ENCODE measurements around the gene RHBG.

RHBG gene

DNA sequence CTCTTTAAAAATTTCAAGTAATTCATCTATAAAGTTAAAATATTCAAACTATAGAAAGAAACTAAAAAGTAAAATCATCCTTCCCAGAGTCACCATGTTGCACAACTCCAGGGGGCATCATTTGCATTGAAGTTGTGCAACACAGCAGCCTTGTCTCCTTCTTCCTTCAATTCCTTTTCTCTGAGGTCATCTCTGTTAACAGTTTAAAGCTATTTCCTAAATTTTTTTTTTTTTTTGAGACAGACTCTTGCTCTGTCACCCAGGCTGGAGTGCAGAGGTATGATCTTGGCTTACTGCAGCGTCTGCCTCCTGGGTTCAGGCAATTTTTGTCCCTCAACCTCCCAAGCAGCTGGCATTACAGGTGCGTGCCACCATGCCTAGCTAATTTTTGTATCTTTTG is 7.1 kb downstream of the RHBG start:
- TF ChIP-seq CEBPB (IDR thresholded peaks at IDR 0.05), result peak; percentile 75
- TF ChIP-seq TCF12 (IDR thresholded peaks at IDR 0.05; ENCODE audit: low read depth), result no peak

DNA sequence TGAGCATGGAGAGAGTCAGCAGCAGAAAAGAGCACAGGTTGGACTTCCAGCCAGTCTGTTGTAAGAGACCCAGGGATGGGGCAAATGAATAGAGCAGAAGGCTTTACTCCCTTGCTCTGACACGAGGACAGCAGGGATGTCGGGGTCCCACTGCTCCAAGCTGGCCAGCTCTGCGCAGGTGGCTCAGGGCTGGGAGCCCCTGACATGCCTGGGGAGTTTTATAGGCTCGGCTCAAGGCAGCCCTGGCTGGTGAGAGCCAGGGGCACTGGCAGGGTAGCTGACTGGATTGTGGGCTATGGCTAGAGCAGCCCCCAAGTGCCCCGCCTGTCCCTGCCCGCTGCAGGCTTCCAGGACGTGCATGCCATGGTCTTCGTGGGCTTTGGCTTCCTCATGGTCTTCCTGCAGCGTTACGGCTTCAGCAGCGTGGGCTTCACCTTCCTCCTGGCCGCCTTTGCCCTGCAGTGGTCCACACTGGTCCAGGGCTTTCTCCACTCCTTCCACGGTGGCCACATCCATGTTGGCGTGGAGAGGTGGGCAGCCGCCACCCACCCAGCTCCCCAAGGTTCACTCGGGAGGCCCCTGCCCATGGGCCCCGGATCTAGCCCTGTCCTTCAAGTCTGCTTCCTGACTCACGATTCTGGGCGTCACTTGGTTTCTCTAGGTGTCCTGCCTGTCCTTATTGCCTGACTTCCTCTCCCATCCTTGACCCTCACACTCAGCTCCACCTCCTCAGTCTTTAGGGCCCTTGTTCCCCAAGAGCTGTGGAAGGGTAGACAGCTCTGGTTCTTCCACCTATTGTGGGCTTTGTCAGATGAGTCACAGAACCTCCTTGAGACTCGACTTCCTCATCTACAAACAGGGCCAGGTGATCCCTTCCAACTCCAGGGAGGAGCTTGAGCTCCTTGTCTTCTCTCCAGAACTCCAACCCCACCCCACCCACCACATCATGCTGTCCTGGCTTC is 8.2 kb downstream of the RHBG start:
- TF ChIP-seq, protein P1, sequence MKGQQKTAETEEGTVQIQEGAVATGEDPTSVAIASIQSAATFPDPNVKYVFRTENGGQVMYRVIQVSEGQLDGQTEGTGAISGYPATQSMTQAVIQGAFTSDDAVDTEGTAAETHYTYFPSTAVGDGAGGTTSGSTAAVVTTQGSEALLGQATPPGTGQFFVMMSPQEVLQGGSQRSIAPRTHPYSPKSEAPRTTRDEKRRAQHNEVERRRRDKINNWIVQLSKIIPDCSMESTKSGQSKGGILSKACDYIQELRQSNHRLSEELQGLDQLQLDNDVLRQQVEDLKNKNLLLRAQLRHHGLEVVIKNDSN (IDR thresholded peaks at IDR 0.05), result no peak

- TF ChIP-seq EGR1 (IDR thresholded peaks at IDR 0.05), result no peak
- no peak for TF ChIP-seq RAD21 (IDR thresholded peaks at IDR 0.05; ENCODE audit: low read depth)
- TF ChIP-seq CREB1 (IDR thresholded peaks at IDR 0.05; ENCODE audit: low read depth), result no peak
- TF ChIP-seq, protein P2, sequence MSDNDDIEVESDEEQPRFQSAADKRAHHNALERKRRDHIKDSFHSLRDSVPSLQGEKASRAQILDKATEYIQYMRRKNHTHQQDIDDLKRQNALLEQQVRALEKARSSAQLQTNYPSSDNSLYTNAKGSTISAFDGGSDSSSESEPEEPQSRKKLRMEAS (IDR thresholded peaks at IDR 0.05), result no peak
- TF ChIP-seq NFIC (IDR thresholded peaks at IDR 0.05), result no peak
- no peak for TF ChIP-seq TCF12 (IDR thresholded peaks at IDR 0.05; ENCODE audit: low read depth)
- TF ChIP-seq YY1 (IDR thresholded peaks at IDR 0.05; ENCODE audit: low read depth), result no peak
- TF ChIP-seq CEBPB (IDR thresholded peaks at IDR 0.05), result no peak
- no peak for TF ChIP-seq TEAD4 (IDR thresholded peaks at IDR 0.05)
- TF ChIP-seq ZBTB7A (IDR thresholded peaks at IDR 0.05; ENCODE audit: low read depth), result no peak
- TF ChIP-seq, protein P1 (IDR thresholded peaks at IDR 0.05), result no peak
- TF ChIP-seq EP300 (IDR thresholded peaks at IDR 0.05; ENCODE audit: borderline replicate concordance), result no peak
- TF ChIP-seq TAF1 (IDR thresholded peaks at IDR 0.05; ENCODE audit: low read depth), result no peak
- no peak for TF ChIP-seq FOXM1 (IDR thresholded peaks at IDR 0.05; ENCODE audit: borderline replicate concordance, low read depth)
These were observed 9.5 kb downstream of the RHBG start for GRCh38 chr1:156378557-156378956.

DNA sequence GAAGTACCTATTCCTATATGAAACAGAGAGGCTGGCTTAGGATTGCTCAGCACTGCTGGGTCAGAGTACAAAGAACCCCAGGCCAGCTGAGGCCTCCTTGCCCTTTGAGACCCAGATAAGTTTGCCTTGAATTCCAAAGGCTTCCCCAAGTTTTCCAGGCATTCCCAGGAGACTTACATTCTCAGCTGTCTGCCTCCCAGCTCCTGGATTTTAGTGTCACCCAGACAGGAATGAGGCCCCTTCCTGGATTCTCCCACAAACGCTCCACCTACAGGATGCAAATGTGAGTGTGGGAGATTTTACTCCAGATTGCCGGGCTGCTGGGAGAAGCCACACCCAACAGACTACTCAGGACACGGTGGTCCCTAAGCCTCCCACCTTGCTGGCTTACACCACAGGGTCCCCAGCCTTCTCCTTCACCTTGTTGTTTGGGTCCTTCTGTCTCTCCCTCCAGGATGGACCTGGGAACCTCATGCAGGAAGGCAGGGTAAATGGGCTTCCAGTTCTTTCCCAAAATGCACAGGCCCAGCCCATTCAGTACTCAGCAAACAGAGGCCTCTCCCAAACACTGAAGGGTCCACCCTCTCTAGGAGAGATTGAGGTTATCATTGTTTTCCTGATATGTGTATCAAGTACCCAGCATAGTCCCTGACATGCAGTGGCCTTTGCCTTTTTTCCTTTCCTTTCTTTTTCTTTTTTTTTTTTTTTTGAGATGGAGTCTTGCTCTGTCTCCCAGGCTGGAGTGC is 10.6 kb downstream of the RHBG start:
- TF ChIP-seq, protein P3, sequence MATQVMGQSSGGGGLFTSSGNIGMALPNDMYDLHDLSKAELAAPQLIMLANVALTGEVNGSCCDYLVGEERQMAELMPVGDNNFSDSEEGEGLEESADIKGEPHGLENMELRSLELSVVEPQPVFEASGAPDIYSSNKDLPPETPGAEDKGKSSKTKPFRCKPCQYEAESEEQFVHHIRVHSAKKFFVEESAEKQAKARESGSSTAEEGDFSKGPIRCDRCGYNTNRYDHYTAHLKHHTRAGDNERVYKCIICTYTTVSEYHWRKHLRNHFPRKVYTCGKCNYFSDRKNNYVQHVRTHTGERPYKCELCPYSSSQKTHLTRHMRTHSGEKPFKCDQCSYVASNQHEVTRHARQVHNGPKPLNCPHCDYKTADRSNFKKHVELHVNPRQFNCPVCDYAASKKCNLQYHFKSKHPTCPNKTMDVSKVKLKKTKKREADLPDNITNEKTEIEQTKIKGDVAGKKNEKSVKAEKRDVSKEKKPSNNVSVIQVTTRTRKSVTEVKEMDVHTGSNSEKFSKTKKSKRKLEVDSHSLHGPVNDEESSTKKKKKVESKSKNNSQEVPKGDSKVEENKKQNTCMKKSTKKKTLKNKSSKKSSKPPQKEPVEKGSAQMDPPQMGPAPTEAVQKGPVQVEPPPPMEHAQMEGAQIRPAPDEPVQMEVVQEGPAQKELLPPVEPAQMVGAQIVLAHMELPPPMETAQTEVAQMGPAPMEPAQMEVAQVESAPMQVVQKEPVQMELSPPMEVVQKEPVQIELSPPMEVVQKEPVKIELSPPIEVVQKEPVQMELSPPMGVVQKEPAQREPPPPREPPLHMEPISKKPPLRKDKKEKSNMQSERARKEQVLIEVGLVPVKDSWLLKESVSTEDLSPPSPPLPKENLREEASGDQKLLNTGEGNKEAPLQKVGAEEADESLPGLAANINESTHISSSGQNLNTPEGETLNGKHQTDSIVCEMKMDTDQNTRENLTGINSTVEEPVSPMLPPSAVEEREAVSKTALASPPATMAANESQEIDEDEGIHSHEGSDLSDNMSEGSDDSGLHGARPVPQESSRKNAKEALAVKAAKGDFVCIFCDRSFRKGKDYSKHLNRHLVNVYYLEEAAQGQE (IDR thresholded peaks at IDR 0.05; ENCODE audit: low read depth), result no peak
- TF ChIP-seq CREB1 (IDR thresholded peaks at IDR 0.05; ENCODE audit: low read depth), result no peak
- no peak for TF ChIP-seq TAF1 (IDR thresholded peaks at IDR 0.05; ENCODE audit: low read depth)
- TF ChIP-seq ZBTB7A (IDR thresholded peaks at IDR 0.05; ENCODE audit: low read depth), result no peak
- TF ChIP-seq, protein P2 (IDR thresholded peaks at IDR 0.05), result no peak
- TF ChIP-seq RAD21 (IDR thresholded peaks at IDR 0.05; ENCODE audit: low read depth), result no peak
- no peak for TF ChIP-seq EGR1 (IDR thresholded peaks at IDR 0.05)
- no peak for TF ChIP-seq NFIC (IDR thresholded peaks at IDR 0.05)
- TF ChIP-seq FOXM1 (IDR thresholded peaks at IDR 0.05; ENCODE audit: borderline replicate concordance, low read depth), result no peak
- TF ChIP-seq YY1 (IDR thresholded peaks at IDR 0.05; ENCODE audit: low read depth), result no peak
- TF ChIP-seq, protein P1 (IDR thresholded peaks at IDR 0.05), result no peak
- TF ChIP-seq TCF12 (IDR thresholded peaks at IDR 0.05; ENCODE audit: low read depth), result no peak
- TF ChIP-seq EP300 (IDR thresholded peaks at IDR 0.05; ENCODE audit: borderline replicate concordance), result no peak
- TF ChIP-seq CEBPB (IDR thresholded peaks at IDR 0.05), result no peak
- TF ChIP-seq TEAD4 (IDR thresholded peaks at IDR 0.05), result no peak

DNA sequence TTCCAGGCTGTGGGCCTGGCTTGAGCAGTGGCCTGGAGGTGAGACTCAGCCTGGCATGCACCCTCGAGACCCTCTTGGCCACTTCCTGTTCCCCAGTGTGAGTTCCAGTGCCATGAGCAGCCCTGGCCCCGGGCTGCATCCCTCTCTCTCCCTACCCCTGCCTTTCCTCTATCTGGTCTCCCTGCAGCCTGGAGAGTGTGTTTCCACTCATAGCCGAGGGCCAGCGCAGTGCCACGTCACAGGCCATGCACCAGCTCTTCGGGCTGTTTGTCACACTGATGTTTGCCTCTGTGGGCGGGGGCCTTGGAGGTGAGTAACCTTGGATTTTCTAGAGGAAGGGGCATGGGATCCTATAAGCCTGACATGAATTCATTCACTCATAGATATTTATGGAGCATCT is 13.6 kb downstream of the RHBG start:
- TF ChIP-seq, protein P2 (IDR thresholded peaks at IDR 0.05), result no peak
- TF ChIP-seq ZBTB7A (IDR thresholded peaks at IDR 0.05; ENCODE audit: low read depth), result no peak
- no peak for TF ChIP-seq NFIC (IDR thresholded peaks at IDR 0.05)
- TF ChIP-seq, protein P1 (IDR thresholded peaks at IDR 0.05), result no peak
- TF ChIP-seq, protein P3 (IDR thresholded peaks at IDR 0.05; ENCODE audit: low read depth), result no peak
- TF ChIP-seq CEBPB (IDR thresholded peaks at IDR 0.05), result no peak
- TF ChIP-seq YY1 (IDR thresholded peaks at IDR 0.05; ENCODE audit: low read depth), result no peak
- TF ChIP-seq FOXM1 (IDR thresholded peaks at IDR 0.05; ENCODE audit: borderline replicate concordance, low read depth), result no peak
- TF ChIP-seq RAD21 (IDR thresholded peaks at IDR 0.05; ENCODE audit: low read depth), result no peak
- TF ChIP-seq CREB1 (IDR thresholded peaks at IDR 0.05; ENCODE audit: low read depth), result no peak
- no peak for TF ChIP-seq TCF12 (IDR thresholded peaks at IDR 0.05; ENCODE audit: low read depth)
- no peak for TF ChIP-seq TEAD4 (IDR thresholded peaks at IDR 0.05)
- no peak for TF ChIP-seq EGR1 (IDR thresholded peaks at IDR 0.05)
- no peak for TF ChIP-seq EP300 (IDR thresholded peaks at IDR 0.05; ENCODE audit: borderline replicate concordance)

Measured in Ishikawa (cell line).